HG03108 (cell line): ENCODE data around the gene TRAPPC11.
A peak's percentile ranks its signal among the peaks of the same experiment; 100 is the strongest.
"Not testable (repeated sequence)": the region's sequence is repeated elsewhere in the genome, so short reads cannot be mapped to it uniquely, and the experiment has no call there.

ENCODE experiments used
- ATAC-seq: cut with Tn5 transposase; IDR thresholded peaks from one replicate; pipeline ENCODE4 v1.9.1; 2021; ENCODE audit warnings: moderate library complexity; ENCODE audit not compliant: unreplicated experiment

The TRAPPC11 gene

GRCh38 chr4:183718876-183719275, 59.8 kb downstream of the TRAPPC11 start:
- no peak for ATAC-seq

- peak; percentile 33 for ATAC-seq
These were observed 62.4 kb downstream of the TRAPPC11 start for GRCh38 chr4:183721207-183722081.

GRCh38 chr4:183722731-183723560, 63.9 kb downstream of the TRAPPC11 start:
- ATAC-seq = peak; percentile 69

- ATAC-seq = no peak
These were observed 64.6 kb downstream of the TRAPPC11 start for GRCh38 chr4:183723561-183724228.

DNA sequence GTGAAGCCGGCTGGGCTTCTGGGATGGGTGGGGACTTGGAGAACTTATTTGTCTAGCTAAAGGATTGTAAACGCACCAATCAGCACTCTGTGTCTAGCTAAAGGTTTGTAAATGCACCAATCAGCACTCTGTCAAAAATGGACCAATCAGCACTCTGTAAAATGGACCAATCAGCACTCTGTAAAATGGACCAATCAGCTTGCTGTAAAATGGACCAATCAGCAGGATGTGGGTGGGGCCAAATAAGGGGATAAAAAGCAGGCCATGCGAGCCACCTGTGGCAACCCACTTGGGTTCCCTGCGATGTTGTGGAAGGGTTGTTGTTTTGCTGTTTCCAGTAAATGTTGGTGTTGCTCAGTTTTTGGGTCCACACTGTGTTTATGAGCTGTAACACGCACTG, 66.5 kb downstream of the TRAPPC11 start:
- not testable (repeated sequence) for ATAC-seq

DNA sequence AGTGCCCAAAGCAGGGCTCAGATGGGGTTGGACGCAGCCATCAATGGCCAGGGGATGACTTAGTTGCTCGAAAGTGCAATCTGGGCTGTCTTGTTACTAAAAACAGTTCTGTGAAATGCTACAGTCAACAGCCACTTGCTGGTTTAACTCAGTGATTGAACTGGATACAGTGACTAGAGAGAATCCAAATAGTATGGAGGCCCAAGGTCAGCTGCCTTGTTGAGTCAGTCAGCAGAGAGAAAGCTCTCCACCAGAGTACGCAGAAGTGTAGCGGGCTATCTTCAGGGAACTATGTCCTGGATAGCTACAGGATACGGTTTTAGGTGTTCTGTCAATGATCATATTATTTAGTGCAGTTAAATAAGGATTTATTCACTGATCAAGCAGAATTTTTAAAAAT, 68.4 kb downstream of the TRAPPC11 start:
- no peak for ATAC-seq

DNA sequence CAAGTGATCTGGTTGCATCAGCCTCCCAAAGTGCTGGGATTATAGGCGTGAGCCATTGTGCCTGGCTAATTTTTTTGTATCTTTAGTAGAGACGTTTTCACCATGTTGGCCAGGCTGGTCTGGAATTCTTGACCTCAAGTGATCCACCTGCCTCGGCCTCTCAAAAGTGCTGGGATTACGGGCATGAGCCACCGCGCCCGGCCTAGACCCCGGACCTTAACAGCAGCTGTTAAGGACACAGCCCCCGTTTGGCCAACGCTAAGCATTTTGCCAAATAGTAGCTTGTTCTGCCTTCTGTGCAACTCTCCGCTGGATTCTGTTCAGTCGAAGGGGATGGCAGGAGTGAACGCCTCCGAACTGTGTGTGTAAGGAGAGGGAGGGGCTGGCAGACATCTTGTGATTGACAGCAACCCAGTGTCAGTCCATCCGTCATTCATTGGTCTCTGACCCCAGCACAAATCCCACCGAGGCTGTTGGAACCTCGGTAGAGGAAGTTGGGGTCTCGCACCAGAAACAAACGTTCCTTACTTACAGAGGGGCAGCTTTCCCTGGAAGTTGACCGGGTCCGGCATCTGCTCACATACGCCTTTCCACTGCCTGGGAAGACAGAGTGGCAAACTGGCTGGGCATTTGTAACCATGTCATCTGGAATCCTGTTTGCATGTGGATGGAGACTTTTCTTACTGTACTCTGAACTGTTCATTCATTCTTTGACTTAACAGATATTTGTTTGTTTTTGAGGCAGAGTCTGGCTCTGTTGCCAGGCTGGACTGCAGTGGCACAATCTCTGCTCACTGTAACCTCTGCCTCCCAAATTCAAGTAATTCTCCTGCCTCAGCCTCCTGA, 69.4 kb downstream of the TRAPPC11 start:
- ATAC-seq = no peak

GRCh38 chr4:183729069-183729406, 69.9 kb downstream of the TRAPPC11 start:
- no peak for ATAC-seq

GRCh38 chr4:183729430-183730328, 70.6 kb downstream of the TRAPPC11 start:
- no peak for ATAC-seq

DNA sequence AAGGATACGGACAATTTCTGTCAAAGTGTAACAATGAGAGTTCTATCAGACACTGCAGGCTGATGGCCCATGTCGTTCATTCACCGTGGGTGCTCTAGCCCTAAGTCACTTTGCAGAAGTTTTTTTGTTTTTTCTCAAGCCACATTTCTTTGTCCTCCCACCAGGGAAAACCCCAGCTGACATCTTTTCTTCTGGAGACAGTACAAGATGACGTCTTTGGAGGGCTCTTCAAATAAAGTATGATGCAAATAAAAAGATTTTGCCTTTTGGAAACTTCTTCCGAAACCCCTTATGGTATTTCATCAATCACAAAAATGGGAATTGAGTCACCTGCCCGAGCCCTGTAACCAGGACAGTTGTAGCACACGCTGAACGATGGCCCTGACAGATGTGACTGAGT, 73.2 kb downstream of the TRAPPC11 start:
- ATAC-seq = no peak

GRCh38 chr4:183733181-183733580, 74.1 kb downstream of the TRAPPC11 start:
- ATAC-seq = no peak

GRCh38 chr4:183738081-183738673, 79.1 kb downstream of the TRAPPC11 start:
- ATAC-seq = no peak

DNA sequence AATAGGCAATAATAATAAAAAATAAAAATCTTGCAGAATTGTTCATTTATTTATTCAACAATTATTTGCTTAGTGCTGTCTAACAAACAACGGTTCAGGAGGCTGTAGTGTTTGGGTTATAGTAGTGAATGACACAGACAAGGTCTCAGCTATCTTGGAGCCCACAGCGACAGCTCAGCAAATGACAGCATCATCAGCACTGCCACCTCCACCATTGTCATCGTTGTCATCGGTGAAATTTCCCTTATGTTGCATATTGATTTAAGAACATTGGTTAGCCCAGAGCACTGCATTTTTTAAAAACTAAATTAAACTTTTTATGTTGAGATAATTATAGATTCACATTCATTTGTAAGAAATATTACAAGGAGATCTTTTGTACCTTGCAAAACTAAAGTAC, 79.9 kb downstream of the TRAPPC11 start:
- ATAC-seq = no peak

GRCh38 chr4:183746305-183747229, 87.5 kb downstream of the TRAPPC11 start:
- no peak for ATAC-seq

- ATAC-seq = no peak
These were observed 88.3 kb downstream of the TRAPPC11 start for GRCh38 chr4:183747380-183747779.

- ATAC-seq = no peak
These were observed 89.0 kb downstream of the TRAPPC11 start for GRCh38 chr4:183747931-183748670.

GRCh38 chr4:183751106-183751505, 92.0 kb downstream of the TRAPPC11 start:
- ATAC-seq = no peak
